Transverse colon (tissue), 4 donors: ENCODE results near the gene CNPY2. TPM values are rescaled to one million over a fixed set of nuclear protein-coding genes. Genes with fewer than 3 reads are reported as not detected.
"Not testable (repeated sequence)": the region's sequence is repeated elsewhere in the genome, so short reads cannot be mapped to it uniquely, and the experiment has no call there.

Experiments used
- DNase-seq: peaks from one replicate; pipeline ENCODE4 v3.0.0-alpha.2; 2019
- H3K27ac ChIP-seq, 4 donors: fragments of 200-600 bp; sonication (generic); 2 replicates each; pipeline ENCODE4 v1.5.1; 2016 to 2018; ENCODE audit warnings: inconsistent platforms in 4 of 4
- H3K27me3 ChIP-seq: fragments of 200-600 bp; sonication (generic); 2 replicates; pipeline ENCODE4 v1.5.1; 2017; ENCODE audit warnings: inconsistent platforms
- H3K36me3 ChIP-seq, 4 donors: fragments of 200-600 bp; sonication (generic); 2 replicates each; pipeline ENCODE4 v1.5.1; 2017 to 2019; ENCODE audit warnings: inconsistent platforms in 4 of 4
- H3K4me1 ChIP-seq, 4 donors: fragments of 200-600 bp; sonication (generic); 2 replicates each; pipeline ENCODE4 v1.5.1; 2017 to 2020; ENCODE audit warnings: inconsistent platforms in 4 of 4
- H3K4me3 ChIP-seq, 4 donors: fragments of 200-600 bp; sonication (generic); 1 replicate in 1 of 4; 2 replicates in 3 of 4; pipeline versions ENCODE4 v1.5.1 to v1.6.1; 2017 to 2019; ENCODE audit warnings: inconsistent platforms in 4 of 4
- H3K9me3 ChIP-seq, 2 donors: fragments of 200-600 bp; sonication (generic); 2 replicates each; pipeline ENCODE4 v1.5.1; 2017 to 2019; ENCODE audit warnings: inconsistent platforms in 2 of 2
- CTCF ChIP-seq, 5 experiments: fragments of 200-600 bp in 3 of 5; fragments of 450-650 bp in 2 of 5; sonication (generic) in 3 of 5; IDR thresholded peaks; 1 replicate in 2 of 5; 2 replicates in 3 of 5; pipeline ENCODE4 v1.5.1; 2016 to 2017; ENCODE audit warnings: antibody characterized with exemption in 5 of 5, inconsistent platforms in 3 of 5, mild to moderate bottlenecking in 2 of 5, moderate library complexity in 1 of 5
- EP300 ChIP-seq: sonication (generic); formaldehyde crosslinking; IDR thresholded peaks from one replicate; pipeline ENCODE4 v1.6.1; 2017; ENCODE audit warnings: antibody characterized with exemption, low read depth
- POLR2A ChIP-seq: fragments of 450-650 bp; IDR thresholded peaks from one replicate; pipeline ENCODE4 v1.6.1; 2016; ENCODE audit warnings: antibody characterized with exemption, mild to moderate bottlenecking, moderate library complexity
- POLR2AphosphoS5 ChIP-seq, 3 donors: sonication (generic); formaldehyde crosslinking; IDR thresholded peaks; one replicate each; pipeline ENCODE4 v1.6.1; 2016; ENCODE audit warnings: antibody characterized with exemption in 3 of 3
- WGBS, 2 donors: methylation state at CpG; one replicate each; pipeline ENCODE4 v1.1.5; 2018; ENCODE audit warnings: low coverage in 1 of 2; 5-methylcytosine and 5-hydroxymethylcytosine counted together
- in situ Hi-C, 4 donors: fragments of 200-750 bp; cut with MboI; loops; one replicate each; pipeline versions ENCODE4 v1.15.0 to v1.15.1; 2017; ENCODE audit warnings: low sequenced_read_pairs in 3 of 4, low pct_ligation_motif_present in 1 of 4, low pct_unique_long_range_greater_than_20kb in 1 of 4
- intact Hi-C: fragments of 100-400 bp; cut with DNase I; formaldehyde crosslinking; loops from one replicate; pipeline ENCODE4 v1.15.1; 2023; ENCODE audit warnings: low total_unique reads
- total RNA-seq, 4 donors: library from RNA; depleted of rRNA; stranded (reverse); fragments of >200 nt; gene quantifications; one replicate each; pipeline ENCODE4 v1.1.0, GENCODE V29; 2016

The CNPY2 gene
- total RNA-seq, 4 donors from 2014 or later: 34.0 to 87.2 (median 51.8) TPM

GRCh38 chr12:56339158-56339422 is 23.3 kb upstream of the CNPY2 start:
- Histone ChIP-seq H3K27ac (peak overlapping the region; percentile 5 to 56 (median 27)), H3K4me3 (no peak overlapping the region)
- 100% methylated on average over 1 of the region's 1 CpG for WGBS, 2 donors

GRCh38 chr12:56338308-56339157 is 22.7 kb upstream of the CNPY2 start, which contains the start of gene IL23A:
TSS of gene IL23A (plus strand) at chr12:56338884. CDS start at chr12:56339045, 161 bp downstream.
- Histone ChIP-seq H3K4me3 (no peak within 1 kb of the TSS), H3K27ac (peak within 1 kb of the TSS; percentile 5 to 56 (median 27)), H3K4me1 (peaks cover 0 to 5% (median 0%) of the 10 kb centered on the region in 4 donors), H3K36me3 (peaks cover 0 to 7% (median 3%) of the 10 kb centered on the region in 4 donors), H3K27me3 (no peaks in the 10 kb centered on the region), H3K9me3 (no peaks in the 10 kb centered on the region)
- no peak for TF ChIP-seq POLR2A
- TF ChIP-seq POLR2AphosphoS5 (IDR thresholded peaks at IDR 0.05): no peak
- in situ Hi-C loops: loop anchor here in 1 of 4 donors (25.0 kb wide), 1 partner anchor 124 kb away; the partner anchor contains the start of genes MIP and SPRYD4
- intact Hi-C loops: no loop called here
- peak; percentile 30 for DNase-seq
- 25 to 39% methylated on average over 8 to 9 of the region's 9 CpGs for WGBS, 2 donors

More at GRCh38 chr12:56339158-56339422, 23.3 kb upstream of the CNPY2 start:
- Histone ChIP-seq H3K36me3 (peaks cover 0 to 12% (median 6%) of the 10 kb centered on the region in 4 donors), H3K9me3 (no peaks in the 10 kb centered on the region), H3K4me1 (peaks cover 0 to 5% (median 0%) of the 10 kb centered on the region in 4 donors), H3K27me3 (no peaks in the 10 kb centered on the region)
- no peak for DNase-seq
- TF ChIP-seq EP300 (no peak), CTCF (IDR thresholded peaks at IDR 0.05) (no peak), POLR2AphosphoS5 (IDR thresholded peaks at IDR 0.05) (no peak), POLR2A (no peak)
- intact Hi-C loops: no loop called here
- in situ Hi-C loops: loop anchor here in 1 of 4 donors (25.0 kb wide), 1 partner anchor 123 kb away; the partner anchor contains the start of genes MIP and SPRYD4

GRCh38 chr12:56337753-56338251 is 22.0 kb upstream of the CNPY2 start:
- intact Hi-C loops: no loop called here
- no peak for DNase-seq
- Histone ChIP-seq H3K4me3 (no peak overlapping the region), H3K4me1 (peaks cover 0 to 9% (median 3%) of the 10 kb centered on the region in 4 donors), H3K36me3 (peaks cover 0 to 4% (median 0%) of the 10 kb centered on the region in 4 donors), H3K27me3 (no peaks in the 10 kb centered on the region), H3K9me3 (no peaks in the 10 kb centered on the region), H3K27ac (no peak overlapping the region)
- no peak for TF ChIP-seq POLR2AphosphoS5 (IDR thresholded peaks at IDR 0.05)
- TF ChIP-seq POLR2A: no peak
- no peak for TF ChIP-seq EP300
- no peak for TF ChIP-seq CTCF (IDR thresholded peaks at IDR 0.05)
- 60 to 85% methylated on average over 1 to 8 of the region's 8 CpGs for WGBS, 2 donors
- in situ Hi-C loops: loop anchor here in 1 of 4 donors (25.0 kb wide), 1 partner anchor 124 kb away; the partner anchor contains the start of genes MIP and SPRYD4

GRCh38 chr12:56336361-56337167 is 20.8 kb upstream of the CNPY2 start:
- DNase-seq: peak; percentile 17

GRCh38 chr12:56335527-56335926 is 19.7 kb upstream of the CNPY2 start:
- in situ Hi-C loops: loop anchor here in 1 of 4 donors (25.0 kb wide), 1 partner anchor 127 kb away; the partner anchor contains the start of genes MIP and SPRYD4
- 96 to 100% methylated on average over 2 to 8 of the region's 8 CpGs for WGBS, 2 donors
- H3K27me3 ChIP-seq, H3K27ac ChIP-seq, H3K9me3 ChIP-seq, intact Hi-C loops, H3K4me3 ChIP-seq, H3K36me3 ChIP-seq, DNase-seq: not testable (repeated sequence)
- peaks cover 0 to 11% (median 3%) of the 10 kb centered on the region in 4 donors for H3K4me1 ChIP-seq

More at GRCh38 chr12:56336361-56337167, 20.8 kb upstream of the CNPY2 start:
- in situ Hi-C loops (loop anchor here in 1 of 4 donors (25.0 kb wide), 1 partner anchor 126 kb away; the partner anchor contains the start of genes MIP and SPRYD4), intact Hi-C loops (no loop called here)
- TF ChIP-seq POLR2A: no peak
- TF ChIP-seq EP300: no peak
- no peak for TF ChIP-seq POLR2AphosphoS5 (IDR thresholded peaks at IDR 0.05)
- TF ChIP-seq CTCF (IDR thresholded peaks at IDR 0.05): no peak
- 76 to 90% methylated on average over 7 to 9 of the region's 9 CpGs for WGBS, 2 donors
- no peaks in the 10 kb centered on the region for H3K36me3 ChIP-seq
- no peak overlapping the region for H3K4me3 ChIP-seq
- H3K4me1 ChIP-seq: peaks cover 0 to 11% (median 3%) of the 10 kb centered on the region in 4 donors
- H3K9me3 ChIP-seq: no peaks in the 10 kb centered on the region
- H3K27ac ChIP-seq: no peak overlapping the region
- no peaks in the 10 kb centered on the region for H3K27me3 ChIP-seq
